H1 (cell line): ENCODE measurements around the gene TMSB4Y. TPM values are rescaled to one million over a fixed set of nuclear protein-coding genes. Genes with fewer than 3 reads are reported as not detected.

Experiments
- RFX5 ChIP-seq: IDR thresholded peaks from 2 replicates; pipeline ENCODE4 v1.6.1; 2011; ENCODE audit warnings: low read depth, low read length, improper control_type of control experiment, borderline replicate concordance
- RNF2 ChIP-seq: fragments of 200-900, 300-1000 bp; sonication (generic); IDR thresholded peaks from 2 replicates; pipeline ENCODE4 v1.7.1; 2016; ENCODE audit warnings: borderline replicate concordance, low read depth, mild to moderate bottlenecking, antibody characterized with exemption, low read length; ENCODE audit not compliant: poor library complexity, severe bottlenecking; ENCODE audit errors: missing control alignments
- polyA plus RNA-seq, 7 experiments: library from polyadenylated mRNA; depleted of rRNA in 3 of 7; stranded (reverse) in 5 of 7; unstranded in 2 of 7; fragments of >200 nt in 5 of 7; fragments of 200-250 nt in 2 of 7; gene quantifications; 1 replicate in 5 of 7; 2 replicates in 1 of 7; 4 replicates in 1 of 7; pipeline versions ENCODE4 v1.2.1 to v1.2.3, GENCODE V29; 2011 to 2013; ENCODE audit warnings: missing spikeins in 2 of 7, mixed read lengths in 2 of 7
- total RNA-seq: library from RNA; stranded (reverse); fragmentation: NEBNext Ultra II Directional; extraction: Animal tissue kit (Norgen Biotek cat#: 25700); gene quantifications from 2 replicates; pipeline ENCODE4 v1.2.1, GENCODE V29; 2021
- TF ChIP-seq, protein P1 (sequence below): IDR thresholded peaks from 2 replicates; pipeline ENCODE4 v1.6.1; 2012; ENCODE audit warnings: low read length, inconsistent platforms

The TMSB4Y gene
- total and polyA plus RNA-seq, 2 of the 8 experiments (the other 6 are each of a cell fraction or from before 2014, with no cell fraction given), result 2.0 to 2.6 TPM

DNA sequence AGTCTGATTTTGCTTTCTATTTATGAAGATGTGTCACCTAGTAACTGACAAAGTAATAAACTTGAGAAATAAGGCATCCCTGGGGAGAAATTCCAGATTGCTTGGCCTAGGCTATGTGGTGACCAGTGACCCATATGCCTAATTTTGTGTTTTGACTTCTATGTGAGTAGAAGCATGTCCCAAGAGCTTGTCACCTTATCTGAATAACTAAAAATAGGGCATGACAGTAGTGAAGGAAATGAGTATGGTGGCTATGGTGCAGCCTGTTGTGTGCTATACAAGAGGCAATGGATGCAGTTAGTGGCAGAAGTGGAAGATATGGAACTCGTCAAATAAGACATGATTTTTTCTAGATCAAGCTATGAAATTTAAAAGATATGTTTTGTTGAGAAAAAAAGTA, 15.3 kb downstream of the TMSB4Y start (continued):
- TF ChIP-seq RFX5, result no peak
- TF ChIP-seq, protein P1, sequence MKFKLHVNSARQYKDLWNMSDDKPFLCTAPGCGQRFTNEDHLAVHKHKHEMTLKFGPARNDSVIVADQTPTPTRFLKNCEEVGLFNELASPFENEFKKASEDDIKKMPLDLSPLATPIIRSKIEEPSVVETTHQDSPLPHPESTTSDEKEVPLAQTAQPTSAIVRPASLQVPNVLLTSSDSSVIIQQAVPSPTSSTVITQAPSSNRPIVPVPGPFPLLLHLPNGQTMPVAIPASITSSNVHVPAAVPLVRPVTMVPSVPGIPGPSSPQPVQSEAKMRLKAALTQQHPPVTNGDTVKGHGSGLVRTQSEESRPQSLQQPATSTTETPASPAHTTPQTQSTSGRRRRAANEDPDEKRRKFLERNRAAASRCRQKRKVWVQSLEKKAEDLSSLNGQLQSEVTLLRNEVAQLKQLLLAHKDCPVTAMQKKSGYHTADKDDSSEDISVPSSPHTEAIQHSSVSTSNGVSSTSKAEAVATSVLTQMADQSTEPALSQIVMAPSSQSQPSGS, result no peak
- no peak for TF ChIP-seq RNF2
